WTC11 (cell line): ENCODE measurements around the gene ATP9A.

Experiments
- AFF4 ChIP-seq: sonication (generic); formaldehyde crosslinking; IDR thresholded peaks from 2 replicates; pipeline ENCODE4 v1.8.1; 2023; ENCODE audit warnings: mild to moderate bottlenecking, missing genetic modification reagents, borderline replicate concordance
- CBFB ChIP-seq: sonication (generic); formaldehyde crosslinking; IDR thresholded peaks from 2 replicates; pipeline ENCODE4 v1.8.1; 2022; ENCODE audit warnings: mild to moderate bottlenecking, low read depth, missing genetic modification reagents
- CREB1 ChIP-seq: sonication (generic); formaldehyde crosslinking; IDR thresholded peaks from 2 replicates; pipeline ENCODE4 v1.8.0; 2023; ENCODE audit warnings: mild to moderate bottlenecking, missing genetic modification reagents
- CTCF ChIP-seq: fragments of 200-600 bp; IDR thresholded peaks from 2 replicates; pipeline ENCODE4 v1.8.0; 2022; ENCODE audit warnings: antibody characterized with exemption
- FOXP1 ChIP-seq: sonication (generic); formaldehyde crosslinking; IDR thresholded peaks from 2 replicates; pipeline ENCODE4 v1.8.0; 2022; ENCODE audit warnings: missing genetic modification reagents, mild to moderate bottlenecking, moderate library complexity, borderline replicate concordance
- HMGXB4 ChIP-seq: sonication (generic); formaldehyde crosslinking; IDR thresholded peaks from 2 replicates; pipeline ENCODE4 v1.8.1; 2023; ENCODE audit warnings: mild to moderate bottlenecking, moderate library complexity, missing genetic modification reagents
- JUN ChIP-seq: sonication (generic); formaldehyde crosslinking; IDR thresholded peaks from 2 replicates; pipeline ENCODE4 v1.8.0; 2023; ENCODE audit warnings: mild to moderate bottlenecking, missing genetic modification reagents
- TEAD4 ChIP-seq: sonication (generic); formaldehyde crosslinking; IDR thresholded peaks from 2 replicates; pipeline ENCODE4 v1.8.0; 2022; ENCODE audit warnings: mild to moderate bottlenecking, missing genetic modification reagents
- ZBTB43 ChIP-seq: sonication (generic); formaldehyde crosslinking; IDR thresholded peaks from 2 replicates; pipeline ENCODE4 v1.8.1; 2023; ENCODE audit warnings: mild to moderate bottlenecking, missing genetic modification reagents
- ZNF512 ChIP-seq: sonication (generic); formaldehyde crosslinking; IDR thresholded peaks from 2 replicates; pipeline ENCODE4 v1.8.1; 2022; ENCODE audit warnings: missing genetic modification reagents, borderline replicate concordance

- no peak for TF ChIP-seq CBFB
- no peak for TF ChIP-seq TEAD4 (CRISPR knock-in tag)
- TF ChIP-seq ZNF512 (CRISPR knock-in tag), result no peak
- TF ChIP-seq FOXP1 (CRISPR knock-in tag), result no peak
- no peak for TF ChIP-seq CTCF
- no peak for TF ChIP-seq JUN (CRISPR knock-in tag)
- no peak for TF ChIP-seq CREB1
- TF ChIP-seq AFF4, result no peak
- TF ChIP-seq HMGXB4, result no peak
- TF ChIP-seq ZBTB43 (CRISPR knock-in tag), result no peak
Measured at GRCh38 chr20:51729771-51730170, 38.4 kb downstream of the ATP9A start.
